Smooth muscle cell (in vitro differentiated cells): Measurements from ENCODE around the gene IGFBPL1. TPM values are rescaled to one million over a fixed set of nuclear protein-coding genes. Genes with fewer than 3 reads are reported as not detected.

ENCODE experiments used
- DNase-seq: peaks from one replicate; lab custom pipeline; 2025; ENCODE audit not compliant: unreplicated experiment; lab: John Stamatoyannopoulos, UW
- H2AFZ ChIP-seq: fragments of 200-600 bp; sonication (generic); 2 replicates; pipeline ENCODE4 v1.6.0; 2016; ENCODE audit warnings: antibody characterized with exemption, low read depth, mild to moderate bottlenecking
- H3F3A ChIP-seq: fragments of 200-600 bp; sonication (generic); 2 replicates; pipeline ENCODE4 v1.6.0; 2017; ENCODE audit warnings: antibody characterized with exemption, low read depth
- H3K27ac ChIP-seq: fragments of 200-600 bp; sonication (generic); 2 replicates; pipeline ENCODE4 v1.5.1; 2016; ENCODE audit warnings: low read depth, mild to moderate bottlenecking
- H3K27me3 ChIP-seq: fragments of 200-600 bp; sonication (generic); 2 replicates; pipeline ENCODE4 v1.6.1; 2016; ENCODE audit warnings: low read depth, mild to moderate bottlenecking
- H3K36me3 ChIP-seq: fragments of 200-600 bp; sonication (generic); 2 replicates; pipeline ENCODE4 v1.5.1; 2016; ENCODE audit warnings: low read depth
- H3K4me1 ChIP-seq: fragments of 200-600 bp; sonication (generic); 2 replicates; pipeline ENCODE4 v1.5.1; 2016; ENCODE audit warnings: low read depth
- H3K4me2 ChIP-seq: fragments of 200-600 bp; sonication (generic); 2 replicates; pipeline ENCODE4 v1.6.0; 2016; ENCODE audit warnings: mild to moderate bottlenecking
- H3K4me3 ChIP-seq: fragments of 200-600 bp; sonication (generic); 2 replicates; pipeline ENCODE4 v1.5.1; 2016; ENCODE audit warnings: mild to moderate bottlenecking
- H3K79me2 ChIP-seq: fragments of 200-600 bp; sonication (generic); 2 replicates; pipeline ENCODE4 v1.6.0; 2016; ENCODE audit warnings: low read depth, mild to moderate bottlenecking
- H3K9ac ChIP-seq: fragments of 200-600 bp; sonication (generic); 2 replicates; pipeline ENCODE4 v1.6.0; 2016; ENCODE audit warnings: low read depth
- H3K9me3 ChIP-seq: fragments of 200-600 bp; sonication (generic); replicated peaks from 2 replicates; pipeline ENCODE4 v1.5.1; 2016; ENCODE audit warnings: low read depth
- H4K20me1 ChIP-seq: fragments of 200-600 bp; sonication (generic); 2 replicates; pipeline ENCODE4 v1.6.0; 2016; ENCODE audit warnings: low read depth
- CTCF ChIP-seq: fragments of 200-600 bp; sonication (generic); IDR thresholded peaks from 2 replicates; pipeline ENCODE4 v1.5.1; 2017; ENCODE audit warnings: borderline replicate concordance, mild to moderate bottlenecking, antibody characterized with exemption; ENCODE audit not compliant: insufficient read depth, poor library complexity, severe bottlenecking
- WGBS: methylation state at CpG from one replicate; pipeline ENCODE4 v1.1.7; 2016; ENCODE audit warnings: low lambda C conversion rate; 5-methylcytosine and 5-hydroxymethylcytosine counted together
- polyA plus RNA-seq: library from polyadenylated mRNA; unstranded; fragments of >200 nt; fragmentation: Nextera tagmentation; extraction: Ambion mirVana; gene quantifications from 2 replicates; pipeline ENCODE4 v1.2.1, GENCODE V29; 2016
- total RNA-seq: library from RNA; depleted of rRNA; stranded (reverse); fragments of >200 nt; gene quantifications from 2 replicates; pipeline ENCODE4 v1.2.3, GENCODE V29; 2014

Gene IGFBPL1
- total and polyA plus RNA-seq, 2 experiments from 2014 or later: 2.1 to 9.4 TPM

DNA sequence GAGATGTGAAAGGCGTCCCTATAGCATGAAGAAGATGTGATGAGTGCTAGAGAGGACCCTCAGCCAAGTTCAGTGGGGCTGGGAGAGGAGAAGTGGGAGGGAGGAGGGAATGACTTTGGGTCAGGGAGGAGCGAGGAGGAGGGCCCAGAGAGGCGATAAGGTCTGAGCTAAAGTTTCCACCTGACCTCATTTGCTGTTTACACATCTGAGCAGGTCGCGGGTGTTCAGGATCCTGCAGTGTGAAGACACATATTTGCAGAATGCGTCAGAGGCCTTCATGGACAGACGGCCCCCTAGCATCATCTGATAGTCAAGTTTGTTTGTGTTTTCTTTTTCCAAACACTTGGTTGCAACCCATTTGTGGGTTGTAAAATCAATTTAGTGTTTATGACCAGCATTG lies 18.9 kb upstream of the IGFBPL1 start:
- Histone ChIP-seq H3K79me2 (no peaks in the 10 kb centered on the region), H3K27ac (no peak overlapping the region), H3K27me3 (peaks cover 16% of the 10 kb centered on the region), H3K9me3 (no peaks in the 10 kb centered on the region), H2AFZ (no peak overlapping the region), H3K9ac (no peak overlapping the region), H4K20me1 (no peaks in the 10 kb centered on the region), H3F3A (no peaks in the 10 kb centered on the region), H3K4me3 (no peak overlapping the region), H3K4me2 (no peak overlapping the region), H3K4me1 (no peaks in the 10 kb centered on the region), H3K36me3 (no peaks in the 10 kb centered on the region)
- no peak for TF ChIP-seq CTCF
- no peak for DNase-seq
- WGBS: 39% methylated on average over 7 of the region's 7 CpGs

- no peak overlapping the region for H2AFZ ChIP-seq
- H3K27ac ChIP-seq: no peak overlapping the region
- H4K20me1 ChIP-seq: no peaks in the 10 kb centered on the region
- no peaks in the 10 kb centered on the region for H3F3A ChIP-seq
- H3K9me3 ChIP-seq: no peaks in the 10 kb centered on the region
- TF ChIP-seq CTCF: no peak
- H3K4me3 ChIP-seq: no peak overlapping the region
- H3K79me2 ChIP-seq: no peaks in the 10 kb centered on the region
- 89% methylated on average over 8 of the region's 8 CpGs for WGBS
- H3K4me2 ChIP-seq: no peak overlapping the region
- no peaks in the 10 kb centered on the region for H3K36me3 ChIP-seq
- H3K9ac ChIP-seq: no peak overlapping the region
- peaks cover 16% of the 10 kb centered on the region for H3K27me3 ChIP-seq
- no peaks in the 10 kb centered on the region for H3K4me1 ChIP-seq
- no peak for DNase-seq
These were observed 18.3 kb upstream of the IGFBPL1 start for GRCh38 chr9:38442473-38443096.

DNA sequence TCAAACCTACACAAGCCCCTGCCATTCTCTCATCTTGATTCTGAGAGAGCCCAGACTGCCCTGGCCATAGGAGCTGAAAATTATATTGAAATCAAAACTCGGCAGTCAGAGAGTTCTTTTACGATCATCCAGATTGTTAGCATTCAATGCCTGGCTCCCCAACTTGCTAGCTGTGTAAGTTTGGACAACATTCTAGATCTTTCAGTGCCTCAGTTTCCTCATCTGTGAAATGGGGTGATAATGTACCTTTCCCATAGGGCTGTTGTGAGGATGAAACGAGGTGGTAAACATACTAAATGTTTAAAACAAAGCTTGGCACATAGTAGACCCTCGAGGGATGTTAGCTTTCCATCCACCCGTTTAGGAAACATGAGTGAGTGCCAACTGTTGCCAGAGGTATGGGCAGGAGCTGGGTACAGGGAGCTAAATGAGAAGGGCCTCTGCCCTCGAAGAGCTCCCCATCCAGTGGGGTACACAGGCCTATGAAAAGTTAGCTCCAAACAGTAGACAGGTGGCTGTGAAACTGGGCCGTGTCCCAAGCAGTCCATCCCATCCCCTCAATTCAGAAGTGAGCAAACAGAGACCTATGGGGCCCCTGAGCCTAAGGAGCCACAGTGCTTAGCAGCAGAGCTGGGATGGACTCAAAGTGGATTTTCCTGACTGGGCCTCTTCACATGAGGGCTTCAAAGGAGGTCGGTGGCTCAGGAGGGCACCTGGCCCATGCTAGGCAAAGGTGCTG lies 17.3 kb upstream of the IGFBPL1 start:
- DNase-seq: no peak

More for the DNA sequence above, 17.3 kb upstream of the IGFBPL1 start:
- no peaks in the 10 kb centered on the region for H3K79me2 ChIP-seq
- no peak overlapping the region for H3K4me2 ChIP-seq
- no peaks in the 10 kb centered on the region for H4K20me1 ChIP-seq
- peaks cover 5% of the 10 kb centered on the region for H3K27me3 ChIP-seq
- no peaks in the 10 kb centered on the region for H3K9me3 ChIP-seq
- no peaks in the 10 kb centered on the region for H3F3A ChIP-seq
- H3K9ac ChIP-seq: no peak overlapping the region
- 90% methylated on average over 8 of the region's 8 CpGs for WGBS
- H3K36me3 ChIP-seq: no peaks in the 10 kb centered on the region
- TF ChIP-seq CTCF: no peak
- H3K4me3 ChIP-seq: no peak overlapping the region
- H3K27ac ChIP-seq: no peak overlapping the region
- H2AFZ ChIP-seq: no peak overlapping the region
- H3K4me1 ChIP-seq: no peaks in the 10 kb centered on the region
